PC-3 (cell line): Measurements from ENCODE around the gene ENDOV.

Experiments used
- EZH2 ChIP-seq: fragments of 300-600 bp; sonication (generic); IDR thresholded peaks from one replicate; pipeline ENCODE4 v1.6.1; 2017; ENCODE audit warnings: antibody characterized with exemption, mild to moderate bottlenecking, low read length; ENCODE audit not compliant: unreplicated experiment
- TF ChIP-seq, protein P1 (sequence below): fragments of 300-600 bp; sonication (generic); conservative IDR thresholded peaks from 2 replicates; pipeline ENCODE4 v1.5.1; 2017; ENCODE audit warnings: antibody characterized with exemption, low read depth, mild to moderate bottlenecking, low read length

DNA sequence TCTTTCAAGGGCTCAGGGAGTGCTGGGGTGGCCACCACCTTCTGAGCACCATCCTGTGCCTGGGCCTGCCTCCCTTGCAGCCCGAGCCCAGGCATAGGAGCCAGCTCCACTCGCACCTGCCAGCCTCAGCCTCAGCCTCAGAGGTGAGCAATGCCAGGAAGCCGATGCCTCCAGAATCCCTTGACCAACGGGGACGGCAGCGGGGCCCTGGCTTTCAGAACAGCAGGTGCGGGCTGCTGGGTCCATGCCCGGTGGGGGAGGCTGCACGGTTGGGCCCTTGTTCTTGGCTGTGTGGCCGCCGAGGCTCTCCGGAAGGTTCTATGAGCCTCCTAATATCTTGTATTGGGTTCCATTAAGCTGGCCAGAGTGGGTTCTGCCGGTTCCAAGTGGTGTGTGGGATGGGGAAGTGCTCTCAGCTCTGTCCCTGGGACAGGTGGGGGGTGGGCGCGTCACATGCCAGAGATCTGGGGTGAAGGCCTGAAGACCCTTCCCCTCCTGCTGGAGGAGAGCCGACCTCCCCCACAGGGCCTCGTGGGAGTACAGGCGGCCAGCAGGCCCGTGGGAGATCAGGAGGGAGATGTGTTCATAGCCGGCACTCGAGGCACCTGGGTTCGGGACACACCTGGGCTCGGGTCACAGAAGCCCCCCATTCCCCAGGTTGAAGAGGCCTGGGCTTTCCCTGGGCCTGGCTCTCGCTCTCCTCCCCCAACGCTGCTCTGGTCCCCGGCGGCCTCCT, 34.4 kb downstream of the ENDOV start:
- TF ChIP-seq, protein P1, sequence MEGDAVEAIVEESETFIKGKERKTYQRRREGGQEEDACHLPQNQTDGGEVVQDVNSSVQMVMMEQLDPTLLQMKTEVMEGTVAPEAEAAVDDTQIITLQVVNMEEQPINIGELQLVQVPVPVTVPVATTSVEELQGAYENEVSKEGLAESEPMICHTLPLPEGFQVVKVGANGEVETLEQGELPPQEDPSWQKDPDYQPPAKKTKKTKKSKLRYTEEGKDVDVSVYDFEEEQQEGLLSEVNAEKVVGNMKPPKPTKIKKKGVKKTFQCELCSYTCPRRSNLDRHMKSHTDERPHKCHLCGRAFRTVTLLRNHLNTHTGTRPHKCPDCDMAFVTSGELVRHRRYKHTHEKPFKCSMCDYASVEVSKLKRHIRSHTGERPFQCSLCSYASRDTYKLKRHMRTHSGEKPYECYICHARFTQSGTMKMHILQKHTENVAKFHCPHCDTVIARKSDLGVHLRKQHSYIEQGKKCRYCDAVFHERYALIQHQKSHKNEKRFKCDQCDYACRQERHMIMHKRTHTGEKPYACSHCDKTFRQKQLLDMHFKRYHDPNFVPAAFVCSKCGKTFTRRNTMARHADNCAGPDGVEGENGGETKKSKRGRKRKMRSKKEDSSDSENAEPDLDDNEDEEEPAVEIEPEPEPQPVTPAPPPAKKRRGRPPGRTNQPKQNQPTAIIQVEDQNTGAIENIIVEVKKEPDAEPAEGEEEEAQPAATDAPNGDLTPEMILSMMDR = no peak
- no peak for TF ChIP-seq EZH2
